ENCODE data around the gene ANGPTL2. TPM values are rescaled to one million over a fixed set of nuclear protein-coding genes. Genes with fewer than 3 reads are reported as not detected.

Gene ANGPTL2
- total and polyA plus RNA-seq, 2 experiments from 2014 or later: 3.0 to 5.8 TPM

GRCh38 chr9:127087836-127088235, 34.6 kb downstream of the ANGPTL2 start:
- DNase-seq (ENCODE audit: low read depth in 1 of 2, low spot score in 1 of 2): no peak
- H3K27ac ChIP-seq: no peak overlapping the region
- no peaks in the 10 kb centered on the region for H3K4me1 ChIP-seq (ENCODE audit: low read depth)
- no peaks in the 10 kb centered on the region for H3K27me3 ChIP-seq
- TF ChIP-seq, protein P1, sequence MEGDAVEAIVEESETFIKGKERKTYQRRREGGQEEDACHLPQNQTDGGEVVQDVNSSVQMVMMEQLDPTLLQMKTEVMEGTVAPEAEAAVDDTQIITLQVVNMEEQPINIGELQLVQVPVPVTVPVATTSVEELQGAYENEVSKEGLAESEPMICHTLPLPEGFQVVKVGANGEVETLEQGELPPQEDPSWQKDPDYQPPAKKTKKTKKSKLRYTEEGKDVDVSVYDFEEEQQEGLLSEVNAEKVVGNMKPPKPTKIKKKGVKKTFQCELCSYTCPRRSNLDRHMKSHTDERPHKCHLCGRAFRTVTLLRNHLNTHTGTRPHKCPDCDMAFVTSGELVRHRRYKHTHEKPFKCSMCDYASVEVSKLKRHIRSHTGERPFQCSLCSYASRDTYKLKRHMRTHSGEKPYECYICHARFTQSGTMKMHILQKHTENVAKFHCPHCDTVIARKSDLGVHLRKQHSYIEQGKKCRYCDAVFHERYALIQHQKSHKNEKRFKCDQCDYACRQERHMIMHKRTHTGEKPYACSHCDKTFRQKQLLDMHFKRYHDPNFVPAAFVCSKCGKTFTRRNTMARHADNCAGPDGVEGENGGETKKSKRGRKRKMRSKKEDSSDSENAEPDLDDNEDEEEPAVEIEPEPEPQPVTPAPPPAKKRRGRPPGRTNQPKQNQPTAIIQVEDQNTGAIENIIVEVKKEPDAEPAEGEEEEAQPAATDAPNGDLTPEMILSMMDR (IDR thresholded peaks at IDR 0.05; ENCODE audit: low read depth, low read length): no peak
- no peaks in the 10 kb centered on the region for H3K36me3 ChIP-seq
- H3K4me3 ChIP-seq: no peak overlapping the region
- H3K9me3 ChIP-seq (ENCODE audit: low read depth): no peaks in the 10 kb centered on the region

GRCh38 chr9:127087411-127087810, 35.0 kb downstream of the ANGPTL2 start:
- no peaks in the 10 kb centered on the region for H3K27me3 ChIP-seq
- no peaks in the 10 kb centered on the region for H3K9me3 ChIP-seq (ENCODE audit: low read depth)
- no peaks in the 10 kb centered on the region for H3K4me1 ChIP-seq (ENCODE audit: low read depth)
- H3K27ac ChIP-seq: no peak overlapping the region
- TF ChIP-seq, protein P1 (IDR thresholded peaks at IDR 0.05; ENCODE audit: low read depth, low read length): no peak
- H3K36me3 ChIP-seq: no peaks in the 10 kb centered on the region
- H3K4me3 ChIP-seq: no peak overlapping the region
- DNase-seq (ENCODE audit: low read depth in 1 of 2, low spot score in 1 of 2): no peak

- H3K9me3 ChIP-seq (ENCODE audit: low read depth): no peaks in the 10 kb centered on the region
- no peaks in the 10 kb centered on the region for H3K4me1 ChIP-seq (ENCODE audit: low read depth)
- H3K4me3 ChIP-seq: no peak overlapping the region
- TF ChIP-seq, protein P1 (IDR thresholded peaks at IDR 0.05; ENCODE audit: low read depth, low read length): no peak
- DNase-seq (ENCODE audit: low read depth in 1 of 2, low spot score in 1 of 2): no peak
- no peak overlapping the region for H3K27ac ChIP-seq
- H3K27me3 ChIP-seq: no peaks in the 10 kb centered on the region
- no peaks in the 10 kb centered on the region for H3K36me3 ChIP-seq
These were observed 35.7 kb downstream of the ANGPTL2 start for GRCh38 chr9:127086771-127087170.

- TF ChIP-seq, protein P1 (IDR thresholded peaks at IDR 0.05; ENCODE audit: low read depth, low read length): no peak
These were observed 37.2 kb downstream of the ANGPTL2 start for GRCh38 chr9:127085186-127085585.

DNA sequence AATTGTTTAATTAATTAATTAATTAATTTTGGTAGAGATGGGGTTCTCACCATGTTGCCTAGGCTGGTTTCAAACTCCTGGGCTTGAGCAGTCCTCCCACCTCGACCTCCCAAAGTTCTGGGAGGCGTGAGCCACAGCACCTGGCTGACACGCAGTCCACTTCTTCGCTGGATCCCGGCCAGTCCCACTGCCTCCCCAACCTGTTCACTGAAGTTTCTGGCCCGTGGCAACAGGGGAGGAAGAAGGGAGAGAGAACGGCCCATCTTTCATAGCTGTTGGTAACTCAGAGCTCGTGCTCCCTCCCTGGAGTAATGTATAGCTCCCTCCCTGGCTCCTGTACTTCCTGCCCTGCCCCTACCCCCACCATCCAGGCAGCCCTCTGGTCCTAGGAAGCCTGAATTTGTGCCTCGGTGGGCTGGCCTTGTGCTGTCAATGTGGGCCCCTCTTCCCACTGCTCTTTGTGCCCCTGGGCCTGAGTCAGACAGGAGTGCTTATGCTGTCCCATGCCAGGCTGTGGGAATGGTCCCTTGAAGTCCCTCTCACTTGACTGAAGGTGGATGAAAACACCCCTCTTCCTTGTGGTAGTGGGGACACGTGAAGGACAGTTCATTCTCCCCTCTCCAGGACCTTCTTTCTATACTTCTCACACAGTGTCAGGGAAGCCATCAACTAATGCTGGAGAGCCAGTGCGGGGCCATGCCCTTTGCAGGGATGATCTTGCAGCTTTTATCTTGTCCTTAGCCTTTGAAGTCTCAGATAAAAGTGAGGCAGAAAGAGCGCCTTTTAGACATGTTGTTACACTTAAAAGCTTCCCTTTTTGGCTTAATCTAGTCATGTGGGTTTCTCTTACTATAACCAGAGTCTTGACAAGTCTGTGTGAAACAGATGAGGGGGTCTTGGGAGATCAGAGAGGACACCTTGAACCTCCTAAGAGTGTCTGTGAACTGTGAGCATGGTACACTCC, 38.1 kb downstream of the ANGPTL2 start:
- Histone ChIP-seq H3K27ac (no peak overlapping the region), H3K4me1 (ENCODE audit: low read depth) (no peaks in the 10 kb centered on the region), H3K4me3 (no peak overlapping the region), H3K36me3 (no peaks in the 10 kb centered on the region), H3K27me3 (no peaks in the 10 kb centered on the region), H3K9me3 (ENCODE audit: low read depth) (no peaks in the 10 kb centered on the region)
- TF ChIP-seq, protein P1 (IDR thresholded peaks at IDR 0.05; ENCODE audit: low read depth, low read length): no peak
- no peak for DNase-seq (ENCODE audit: low read depth in 1 of 2, low spot score in 1 of 2)

More at GRCh38 chr9:127085186-127085585, 37.2 kb downstream of the ANGPTL2 start:
- H3K36me3 ChIP-seq: no peaks in the 10 kb centered on the region
- H3K9me3 ChIP-seq (ENCODE audit: low read depth): no peaks in the 10 kb centered on the region
- H3K4me1 ChIP-seq (ENCODE audit: low read depth): no peaks in the 10 kb centered on the region
- H3K27me3 ChIP-seq: no peaks in the 10 kb centered on the region
- no peak overlapping the region for H3K4me3 ChIP-seq
- no peak overlapping the region for H3K27ac ChIP-seq
- no peak for DNase-seq (ENCODE audit: low read depth in 1 of 2, low spot score in 1 of 2)

Data from cardiac muscle cell (in vitro differentiated cells and primary cell).